WTC11 (cell line): Measurements from ENCODE around the gene MGAT5B.

Source experiments
- KAT7 ChIP-seq: sonication (generic); formaldehyde crosslinking; IDR thresholded peaks from 2 replicates; pipeline ENCODE4 v1.8.1; 2023; ENCODE audit warnings: missing genetic modification reagents, mild to moderate bottlenecking, borderline replicate concordance
- NFYB ChIP-seq: sonication (generic); formaldehyde crosslinking; conservative IDR thresholded peaks from 2 replicates; pipeline ENCODE4 v1.8.0; 2022; ENCODE audit warnings: low read depth, missing genetic modification reagents
- TF ChIP-seq, protein P1 (sequence below): sonication (generic); formaldehyde crosslinking; IDR thresholded peaks from 2 replicates; pipeline ENCODE4 v1.8.0; 2022; ENCODE audit warnings: mild to moderate bottlenecking, missing genetic modification reagents
- TF ChIP-seq, protein P2 (sequence below): fragments of 200-600 bp; IDR thresholded peaks from 2 replicates; pipeline ENCODE4 v1.8.0; 2022; ENCODE audit warnings: antibody characterized with exemption
- TF ChIP-seq, protein P3 (sequence below): sonication (generic); formaldehyde crosslinking; IDR thresholded peaks from 2 replicates; pipeline ENCODE4 v1.8.0; 2022; ENCODE audit warnings: mild to moderate bottlenecking, missing genetic modification reagents

DNA sequence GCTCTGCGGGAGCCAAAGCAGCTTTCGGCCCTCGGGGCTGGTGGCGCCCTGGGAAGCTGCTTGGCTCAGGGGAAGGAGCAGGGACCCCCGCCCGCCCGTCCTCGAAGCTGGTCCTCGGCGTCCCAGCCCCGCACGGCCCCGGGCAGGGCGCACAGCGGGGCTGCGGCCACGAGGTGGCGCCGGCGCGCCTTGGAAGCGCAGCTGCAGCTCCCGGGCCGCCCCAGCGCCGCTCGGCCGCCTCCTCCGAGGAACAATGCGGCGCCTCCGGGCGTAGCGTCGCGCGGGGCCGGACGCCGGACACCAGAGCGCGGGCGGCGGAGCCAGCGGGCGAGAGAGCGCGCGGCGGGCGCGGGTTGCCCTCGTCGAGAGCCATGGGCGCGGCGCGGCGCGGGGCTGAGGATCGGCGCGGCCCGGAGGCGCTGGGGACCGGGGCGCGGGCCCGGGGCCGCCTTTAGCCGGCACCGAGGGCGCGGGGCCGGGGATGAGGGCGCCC is at the start of gene MGAT5B:
- TF ChIP-seq NFYB (CRISPR knock-in tag) (no peak), KAT7 (CRISPR knock-in tag) (no peak)
- TF ChIP-seq, protein P1, sequence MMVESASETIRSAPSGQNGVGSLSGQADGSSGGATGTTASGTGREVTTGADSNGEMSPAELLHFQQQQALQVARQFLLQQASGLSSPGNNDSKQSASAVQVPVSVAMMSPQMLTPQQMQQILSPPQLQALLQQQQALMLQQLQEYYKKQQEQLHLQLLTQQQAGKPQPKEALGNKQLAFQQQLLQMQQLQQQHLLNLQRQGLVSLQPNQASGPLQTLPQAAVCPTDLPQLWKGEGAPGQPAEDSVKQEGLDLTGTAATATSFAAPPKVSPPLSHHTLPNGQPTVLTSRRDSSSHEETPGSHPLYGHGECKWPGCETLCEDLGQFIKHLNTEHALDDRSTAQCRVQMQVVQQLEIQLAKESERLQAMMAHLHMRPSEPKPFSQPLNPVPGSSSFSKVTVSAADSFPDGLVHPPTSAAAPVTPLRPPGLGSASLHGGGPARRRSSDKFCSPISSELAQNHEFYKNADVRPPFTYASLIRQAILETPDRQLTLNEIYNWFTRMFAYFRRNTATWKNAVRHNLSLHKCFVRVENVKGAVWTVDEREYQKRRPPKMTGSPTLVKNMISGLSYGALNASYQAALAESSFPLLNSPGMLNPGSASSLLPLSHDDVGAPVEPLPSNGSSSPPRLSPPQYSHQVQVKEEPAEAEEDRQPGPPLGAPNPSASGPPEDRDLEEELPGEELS (CRISPR knock-in tag) = no peak
- TF ChIP-seq, protein P2, sequence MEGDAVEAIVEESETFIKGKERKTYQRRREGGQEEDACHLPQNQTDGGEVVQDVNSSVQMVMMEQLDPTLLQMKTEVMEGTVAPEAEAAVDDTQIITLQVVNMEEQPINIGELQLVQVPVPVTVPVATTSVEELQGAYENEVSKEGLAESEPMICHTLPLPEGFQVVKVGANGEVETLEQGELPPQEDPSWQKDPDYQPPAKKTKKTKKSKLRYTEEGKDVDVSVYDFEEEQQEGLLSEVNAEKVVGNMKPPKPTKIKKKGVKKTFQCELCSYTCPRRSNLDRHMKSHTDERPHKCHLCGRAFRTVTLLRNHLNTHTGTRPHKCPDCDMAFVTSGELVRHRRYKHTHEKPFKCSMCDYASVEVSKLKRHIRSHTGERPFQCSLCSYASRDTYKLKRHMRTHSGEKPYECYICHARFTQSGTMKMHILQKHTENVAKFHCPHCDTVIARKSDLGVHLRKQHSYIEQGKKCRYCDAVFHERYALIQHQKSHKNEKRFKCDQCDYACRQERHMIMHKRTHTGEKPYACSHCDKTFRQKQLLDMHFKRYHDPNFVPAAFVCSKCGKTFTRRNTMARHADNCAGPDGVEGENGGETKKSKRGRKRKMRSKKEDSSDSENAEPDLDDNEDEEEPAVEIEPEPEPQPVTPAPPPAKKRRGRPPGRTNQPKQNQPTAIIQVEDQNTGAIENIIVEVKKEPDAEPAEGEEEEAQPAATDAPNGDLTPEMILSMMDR = peak; percentile 75
- TF ChIP-seq, protein P3, sequence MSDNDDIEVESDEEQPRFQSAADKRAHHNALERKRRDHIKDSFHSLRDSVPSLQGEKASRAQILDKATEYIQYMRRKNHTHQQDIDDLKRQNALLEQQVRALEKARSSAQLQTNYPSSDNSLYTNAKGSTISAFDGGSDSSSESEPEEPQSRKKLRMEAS (CRISPR knock-in tag) = no peak
